GM12878 (cell line): ENCODE results near the gene SLC39A5.

Experiments
- BMI1 ChIP-seq: fragments of 450-650 bp; IDR thresholded peaks from 2 replicates; pipeline ENCODE4 v1.6.1; 2016; ENCODE audit warnings: mild to moderate bottlenecking, moderate library complexity, borderline replicate concordance
- CUX1 ChIP-seq: IDR thresholded peaks from 2 replicates; pipeline ENCODE4 v1.6.1; 2012; ENCODE audit warnings: improper control_type of control experiment, low read depth, low read length; ENCODE audit not compliant: insufficient replicate concordance
- EZH2 ChIP-seq: IDR thresholded peaks from 2 replicates; pipeline ENCODE4 v1.6.1; 2012; ENCODE audit warnings: low read depth, mild to moderate bottlenecking, control low read depth, inconsistent platforms, low read length, borderline replicate concordance; ENCODE audit not compliant: control insufficient read depth
- FOXM1 ChIP-seq: IDR thresholded peaks from 2 replicates; pipeline ENCODE4 v1.6.1; 2012; ENCODE audit warnings: low read depth, mild to moderate bottlenecking, inconsistent platforms, low read length, moderate library complexity
- JUND ChIP-seq: IDR thresholded peaks from 2 replicates; pipeline ENCODE4 v1.6.1; 2012; ENCODE audit warnings: low read depth, mild to moderate bottlenecking, low read length, improper control_type of control experiment, moderate library complexity
- NR2C1 ChIP-seq: fragments of 450-650 bp; IDR thresholded peaks from 2 replicates; pipeline ENCODE4 v1.6.1; 2017; ENCODE audit warnings: antibody characterized with exemption, mild to moderate bottlenecking, moderate library complexity
- POLR2A ChIP-seq: IDR thresholded peaks from 2 replicates; pipeline ENCODE4 v1.6.1; 2011; ENCODE audit warnings: low read depth, mild to moderate bottlenecking, low read length
- STAT1 ChIP-seq: fragments of 450-650 bp; conservative IDR thresholded peaks from 2 replicates; pipeline ENCODE4 v1.6.1; 2014; ENCODE audit warnings: antibody characterized with exemption, mild to moderate bottlenecking
- ZBED1 ChIP-seq: IDR thresholded peaks from 2 replicates; pipeline ENCODE4 v1.6.1; 2016; ENCODE audit warnings: borderline replicate concordance
- ZBTB4 ChIP-seq: fragments of 450-650 bp; formaldehyde crosslinking; IDR thresholded peaks from 2 replicates; pipeline ENCODE4 v1.4.0; 2022; ENCODE audit warnings: mild to moderate bottlenecking, moderate library complexity

GRCh38 chr12:56193025-56193578 lies 36.7 kb upstream of the SLC39A5 start:
- TF ChIP-seq STAT1 (no peak), BMI1 (no peak), EZH2 (no peak), CUX1 (no peak), ZBTB4 (CRISPR knock-in tag) (no peak), ZBED1 (no peak), FOXM1 (no peak), POLR2A (no peak), NR2C1 (no peak), JUND (no peak)
